Neutrophil (primary cell): ENCODE results near the gene SUPT4H1.

Experiments
- H3K27ac ChIP-seq: fragments of 200-600 bp; sonication (generic); 2 replicates; pipeline ENCODE4 v1.5.1; 2016; ENCODE audit warnings: mild to moderate bottlenecking, moderate library complexity
- H3K27me3 ChIP-seq: fragments of 200-600 bp; sonication (generic); 2 replicates; pipeline ENCODE4 v1.6.0; 2016; ENCODE audit warnings: mild to moderate bottlenecking
- H3K36me3 ChIP-seq: fragments of 200-600 bp; sonication (generic); 2 replicates; pipeline ENCODE4 v1.5.1; 2017
- H3K4me1 ChIP-seq, 2 experiments: fragments of 200-600 bp in 1 of 2; sonication (generic) in 1 of 2; 1 replicate in 1 of 2; 2 replicates in 1 of 2; pipeline versions ENCODE4 v1.5.1 to v1.6.1; 2013 to 2016; ENCODE audit warnings: low read depth in 1 of 2, low read length in 1 of 2, mild to moderate bottlenecking in 1 of 2, moderate library complexity in 1 of 2; ENCODE audit not compliant: control insufficient read depth in 1 of 2, insufficient read depth in 1 of 2
- H3K4me3 ChIP-seq, 2 experiments: fragments of 200-600 bp in 1 of 2; sonication (generic) in 1 of 2; 1 replicate in 1 of 2; 2 replicates in 1 of 2; pipeline ENCODE4 v1.5.1; 2013 to 2016; ENCODE audit warnings: low read depth in 1 of 2, low read length in 1 of 2, mild to moderate bottlenecking in 1 of 2, moderate library complexity in 1 of 2
- H3K9me3 ChIP-seq: fragments of 200-600 bp; sonication (generic); 2 replicates; pipeline ENCODE4 v1.5.1; 2016
- TF ChIP-seq, protein P1 (sequence below): fragments of 200-600 bp; sonication (generic); IDR thresholded peaks from 2 replicates; pipeline ENCODE4 v1.5.1; 2016; ENCODE audit warnings: antibody characterized with exemption

The SUPT4H1 gene

DNA sequence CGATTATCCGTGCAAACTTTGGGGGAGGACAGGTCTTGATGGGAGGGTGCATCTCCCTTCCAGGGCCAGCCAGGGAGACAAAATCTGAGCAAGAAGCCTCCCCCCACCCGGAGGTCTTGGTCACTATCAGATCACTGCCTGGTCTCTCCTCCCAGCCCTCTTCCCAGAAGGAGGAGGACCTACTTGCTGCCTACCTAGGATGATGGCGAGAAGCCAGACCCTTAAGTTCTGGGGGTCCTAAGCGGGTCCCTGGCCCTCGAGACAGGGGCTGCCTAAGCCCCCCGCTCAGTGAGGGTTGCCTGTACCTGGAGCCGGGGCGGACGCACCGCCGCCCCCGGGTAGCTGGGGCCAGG is 28.0 kb downstream of the SUPT4H1 start:
- H3K36me3 ChIP-seq, result no peaks in the 10 kb centered on the region
- peaks cover 52 to 53% of the 10 kb centered on the region in 2 experiments for H3K4me1 ChIP-seq
- peaks cover 32% of the 10 kb centered on the region for H3K27me3 ChIP-seq

DNA sequence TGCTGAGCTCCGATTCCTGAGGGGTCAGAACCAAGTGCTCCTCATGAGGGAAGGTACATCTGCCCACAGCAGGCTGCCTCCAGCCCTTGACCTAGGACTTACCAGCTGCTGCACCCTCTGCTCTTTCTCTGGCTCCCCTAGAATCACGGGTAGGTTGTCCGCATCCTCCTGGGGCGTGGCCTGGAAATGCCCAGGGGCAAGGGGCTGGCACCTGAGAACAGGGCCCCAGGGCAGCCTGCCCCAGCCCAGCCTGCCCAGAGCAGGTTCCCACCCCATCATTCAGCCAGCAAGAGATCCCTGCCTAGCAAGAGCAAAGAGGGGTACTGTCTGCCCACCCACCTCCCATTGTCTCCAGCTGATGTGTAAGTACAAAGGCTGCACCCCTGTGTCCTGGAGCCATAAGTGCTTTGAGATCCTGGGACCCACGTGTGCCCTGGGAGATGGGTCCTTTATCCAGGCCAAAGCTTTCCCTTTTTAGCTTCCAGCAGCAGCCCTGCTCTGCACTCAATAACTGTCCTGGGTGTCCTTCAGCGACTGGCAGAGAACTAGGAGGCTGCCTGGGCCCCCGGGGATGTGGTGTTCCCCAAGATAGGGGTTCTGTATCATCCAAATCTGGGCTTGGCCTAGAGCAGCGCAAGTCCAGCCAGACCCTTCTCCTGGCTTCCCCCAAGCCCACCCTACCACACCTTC is 28.5 kb downstream of the SUPT4H1 start:
- no peaks in the 10 kb centered on the region for H3K36me3 ChIP-seq
- no peak overlapping the region for H3K4me3 ChIP-seq
- H3K27me3 ChIP-seq, result peaks cover 32% of the 10 kb centered on the region
- H3K4me1 ChIP-seq, result peaks cover 47 to 48% of the 10 kb centered on the region in 2 experiments
- no peaks in the 10 kb centered on the region for H3K9me3 ChIP-seq
- no peak overlapping the region for H3K27ac ChIP-seq
- TF ChIP-seq, protein P1, sequence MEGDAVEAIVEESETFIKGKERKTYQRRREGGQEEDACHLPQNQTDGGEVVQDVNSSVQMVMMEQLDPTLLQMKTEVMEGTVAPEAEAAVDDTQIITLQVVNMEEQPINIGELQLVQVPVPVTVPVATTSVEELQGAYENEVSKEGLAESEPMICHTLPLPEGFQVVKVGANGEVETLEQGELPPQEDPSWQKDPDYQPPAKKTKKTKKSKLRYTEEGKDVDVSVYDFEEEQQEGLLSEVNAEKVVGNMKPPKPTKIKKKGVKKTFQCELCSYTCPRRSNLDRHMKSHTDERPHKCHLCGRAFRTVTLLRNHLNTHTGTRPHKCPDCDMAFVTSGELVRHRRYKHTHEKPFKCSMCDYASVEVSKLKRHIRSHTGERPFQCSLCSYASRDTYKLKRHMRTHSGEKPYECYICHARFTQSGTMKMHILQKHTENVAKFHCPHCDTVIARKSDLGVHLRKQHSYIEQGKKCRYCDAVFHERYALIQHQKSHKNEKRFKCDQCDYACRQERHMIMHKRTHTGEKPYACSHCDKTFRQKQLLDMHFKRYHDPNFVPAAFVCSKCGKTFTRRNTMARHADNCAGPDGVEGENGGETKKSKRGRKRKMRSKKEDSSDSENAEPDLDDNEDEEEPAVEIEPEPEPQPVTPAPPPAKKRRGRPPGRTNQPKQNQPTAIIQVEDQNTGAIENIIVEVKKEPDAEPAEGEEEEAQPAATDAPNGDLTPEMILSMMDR, result no peak

More for the DNA sequence above, 28.0 kb downstream of the SUPT4H1 start:
- TF ChIP-seq, protein P1, result no peak
- H3K9me3 ChIP-seq, result no peaks in the 10 kb centered on the region
- H3K27ac ChIP-seq, result no peak overlapping the region
- peak overlapping the region; percentile 57 to 62 for H3K4me3 ChIP-seq

- Histone ChIP-seq H3K27ac (no peak overlapping the region), H3K27me3 (peaks cover 32% of the 10 kb centered on the region), H3K4me1 (peaks cover 39 to 40% of the 10 kb centered on the region in 2 experiments), H3K36me3 (no peaks in the 10 kb centered on the region), H3K9me3 (no peaks in the 10 kb centered on the region), H3K4me3 (no peak overlapping the region)
- TF ChIP-seq, protein P1, result no peak
These were observed 29.3 kb downstream of the SUPT4H1 start for GRCh38 chr17:58322581-58323185.

- TF ChIP-seq, protein P1, result no peak
- Histone ChIP-seq H3K4me1 (peaks cover 31 to 38% of the 10 kb centered on the region in 2 experiments), H3K4me3 (no peak overlapping the region), H3K27ac (no peak overlapping the region), H3K27me3 (peaks cover 32% of the 10 kb centered on the region), H3K9me3 (no peaks in the 10 kb centered on the region), H3K36me3 (no peaks in the 10 kb centered on the region)
These were observed 30.2 kb downstream of the SUPT4H1 start for GRCh38 chr17:58321571-58322525.

DNA sequence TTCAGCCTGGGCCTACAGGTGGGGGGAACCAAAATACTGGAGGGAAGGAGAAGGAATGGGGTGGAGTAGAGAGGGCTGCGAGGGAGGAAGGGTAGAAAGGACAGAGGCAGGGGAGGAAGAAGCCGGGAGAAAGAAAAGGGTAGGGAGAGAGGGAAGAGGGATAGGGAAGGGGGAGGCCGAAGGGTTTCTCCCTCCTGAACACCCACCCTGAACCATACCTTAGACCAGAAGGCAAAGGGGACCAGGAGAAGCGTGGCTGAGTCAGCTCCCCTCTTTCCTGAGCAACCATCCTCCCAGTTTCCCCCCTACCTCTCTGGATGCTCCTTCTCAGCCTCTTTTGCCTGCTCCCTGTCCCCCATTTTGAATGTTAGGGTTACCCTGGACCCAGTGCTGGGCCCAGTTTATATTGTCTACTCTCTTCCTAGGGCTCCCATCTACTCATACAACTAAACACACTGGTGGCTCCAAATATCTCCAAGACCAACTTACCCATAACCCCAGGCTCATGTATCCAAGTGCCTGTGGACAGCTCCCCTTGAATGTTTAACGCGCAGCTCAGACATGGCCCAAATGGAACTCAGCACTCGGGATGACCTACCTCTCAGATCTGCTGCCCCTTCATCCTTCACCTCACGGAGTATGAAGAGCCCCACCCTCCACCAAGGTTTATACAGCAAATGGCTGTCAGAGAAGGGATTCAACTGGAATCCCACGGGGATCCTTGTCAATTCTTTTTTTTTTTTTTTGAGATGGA is 31.3 kb downstream of the SUPT4H1 start:
- TF ChIP-seq, protein P1, result no peak
- H3K36me3 ChIP-seq, result no peaks in the 10 kb centered on the region

More for the DNA sequence above, 31.3 kb downstream of the SUPT4H1 start:
- H3K4me3 ChIP-seq, result no peak overlapping the region
- peaks cover 20 to 32% of the 10 kb centered on the region in 2 experiments for H3K4me1 ChIP-seq
- H3K9me3 ChIP-seq, result no peaks in the 10 kb centered on the region
- H3K27me3 ChIP-seq, result peaks cover 32% of the 10 kb centered on the region
- H3K27ac ChIP-seq, result no peak overlapping the region
